ENCODE data around the gene DOCK2.
"Not testable (repeated sequence)": the region's sequence is repeated elsewhere in the genome, so short reads cannot be mapped to it uniquely, and the experiment has no call there.

Gene DOCK2

GRCh38 chr5:169723103-169723831, 86.2 kb downstream of the DOCK2 start:
- no peak for DNase-seq

- no peak for DNase-seq
These were observed 87.4 kb downstream of the DOCK2 start for GRCh38 chr5:169724303-169725087.

GRCh38 chr5:169725665-169726064, 88.6 kb downstream of the DOCK2 start:
- DNase-seq: not testable (repeated sequence)

- DNase-seq: no peak
These were observed 91.3 kb downstream of the DOCK2 start for GRCh38 chr5:169728418-169728817.

GRCh38 chr5:169731221-169731620, 94.1 kb downstream of the DOCK2 start:
- DNase-seq: no peak

GRCh38 chr5:169732841-169733240, 95.8 kb downstream of the DOCK2 start:
- no peak for DNase-seq

- no peak for DNase-seq
These were observed 98.8 kb downstream of the DOCK2 start for GRCh38 chr5:169735913-169736312.

GRCh38 chr5:169736653-169737052, 99.6 kb downstream of the DOCK2 start:
- no peak for DNase-seq

- no peak for DNase-seq
These were observed 103.4 kb downstream of the DOCK2 start for GRCh38 chr5:169740435-169740834.

GRCh38 chr5:169742771-169743296, 105.8 kb downstream of the DOCK2 start:
- DNase-seq: no peak

- no peak for DNase-seq
These were observed 107.3 kb downstream of the DOCK2 start for GRCh38 chr5:169744336-169744735.

GRCh38 chr5:169745441-169746146, 108.5 kb downstream of the DOCK2 start:
- DNase-seq: no peak

- DNase-seq: no peak
These were observed 109.1 kb downstream of the DOCK2 start for GRCh38 chr5:169746147-169746694.

GRCh38 chr5:169748174-169748573, 111.1 kb downstream of the DOCK2 start:
- DNase-seq: no peak

GRCh38 chr5:169749295-169749694, 112.2 kb downstream of the DOCK2 start:
- DNase-seq: no peak

GRCh38 chr5:169751490-169751889, 114.4 kb downstream of the DOCK2 start:
- DNase-seq: no peak

GRCh38 chr5:169752566-169752965, 115.5 kb downstream of the DOCK2 start:
- DNase-seq: not testable (repeated sequence)

GRCh38 chr5:169753795-169754194, 116.7 kb downstream of the DOCK2 start:
- no peak for DNase-seq

GRCh38 chr5:169754737-169755136, 117.7 kb downstream of the DOCK2 start:
- DNase-seq: no peak

- no peak for DNase-seq
These were observed 119.1 kb downstream of the DOCK2 start for GRCh38 chr5:169756071-169756765.

GRCh38 chr5:169757016-169757415, 119.9 kb downstream of the DOCK2 start:
- no peak for DNase-seq

GRCh38 chr5:169758886-169759285, 121.8 kb downstream of the DOCK2 start:
- no peak for DNase-seq
